HepG2 (cell line): ENCODE results near the gene ACSF3. TPM values are rescaled to one million over a fixed set of nuclear protein-coding genes. Genes with fewer than 3 reads are reported as not detected.

Source experiments
- ATAC-seq: fragments of 200-7000 bp; cut with Tn5 transposase; 3 replicates; pipeline ENCODE4 v1.9.1; 2020; ENCODE audit warnings: mild to moderate bottlenecking, moderate library complexity
- BruUV-seq: library from RNA; stranded (reverse); fragments of 400-500 nt; replicated peaks from 2 replicates; lab custom pipeline; 2021; lab: Mats Ljungman, UMichigan
- CTCF ChIA-PET: fragments of 300-600 bp; formaldehyde crosslinking; extraction: SDS; loops from one replicate; lab custom pipeline; 2021; ENCODE audit warnings: low total read pairs, inconsistent platforms, low intra/inter-chr PET ratio; lab: Yijun Ruan, JAX
- POLR2A ChIA-PET: fragments of 350-600 bp; sonication (Branson Sonifier 250); formaldehyde crosslinking; loops from one replicate; lab custom pipeline; 2020; ENCODE audit warnings: antibody characterized with exemption, inconsistent platforms; lab: Yijun Ruan, JAX
- DNase-seq: peaks from one replicate; pipeline ENCODE4 v3.0.0-alpha.2; 2015; ENCODE audit warnings: low spot score
- FAIRE-seq: peaks from 3 replicates; lab custom pipeline; 2011; peaks lifted over from hg19 to GRCh38; lab: Jason Lieb, UNC
- H2AFZ ChIP-seq: one replicate; pipeline ENCODE4 v1.6.1; 2011; ENCODE audit warnings: low read length, inconsistent platforms
- H3K27ac ChIP-seq: fragments of 300-600 bp; 3 replicates; pipeline ENCODE4 v1.8.0; 2011; ENCODE audit warnings: mixed run types, mild to moderate bottlenecking, mixed read lengths, low read length, inconsistent platforms; ENCODE audit not compliant: insufficient read depth; ENCODE audit errors: extremely low read length
- H3K27me3 ChIP-seq, 2 experiments: fragments of 200-600 bp in 1 of 2; 2 replicates in 1 of 2; 3 replicates in 1 of 2; pipeline versions ENCODE4 v1.6.0 to v1.8.0; 2011; ENCODE audit warnings: low read length in 2 of 2, mild to moderate bottlenecking in 2 of 2, moderate library complexity in 2 of 2, inconsistent platforms in 1 of 2; ENCODE audit not compliant: insufficient read depth in 2 of 2, control insufficient read depth in 1 of 2
- H3K36me3 ChIP-seq, 2 experiments: fragments of 200-600 bp in 1 of 2; replicated peaks in 1 of 2; 2 replicates in 1 of 2; 3 replicates in 1 of 2; pipeline versions ENCODE4 v1.5.1 to v1.8.0; 2011; ENCODE audit warnings: low read length in 2 of 2, inconsistent platforms in 1 of 2; ENCODE audit not compliant: insufficient read depth in 2 of 2, control insufficient read depth in 1 of 2
- H3K4me1 ChIP-seq: 2 replicates; pipeline ENCODE4 v1.5.1; 2012; ENCODE audit warnings: low read length, inconsistent platforms; ENCODE audit not compliant: insufficient read depth
- H3K4me2 ChIP-seq: 2 replicates; pipeline ENCODE4 v1.6.0; 2011; ENCODE audit warnings: low read depth, low read length, inconsistent platforms
- H3K4me3 ChIP-seq, 3 experiments: fragments of 200-600 bp in 1 of 3; sonication (generic), shearing (Covaris generic) in 1 of 3; replicated peaks in 1 of 3; 2 replicates each; pipeline ENCODE4 v1.5.1; 2011 to 2016; ENCODE audit warnings: low read length in 3 of 3, inconsistent platforms in 2 of 3, low read depth in 2 of 3, mild to moderate bottlenecking in 2 of 3, control low read depth in 1 of 3, mixed read lengths in 1 of 3; ENCODE audit not compliant: insufficient read depth in 1 of 3
- H3K79me2 ChIP-seq: one replicate; pipeline ENCODE4 v1.6.1; 2011; ENCODE audit warnings: low read length, inconsistent platforms; ENCODE audit not compliant: insufficient read depth
- H3K9ac ChIP-seq: 2 replicates; pipeline ENCODE4 v1.6.0; 2011; ENCODE audit warnings: mild to moderate bottlenecking, low read depth, low read length, inconsistent platforms; ENCODE audit not compliant: insufficient read depth
- H3K9me3 ChIP-seq: 2 replicates; pipeline ENCODE4 v1.5.1; 2012; ENCODE audit warnings: mild to moderate bottlenecking, low read length
- H4K20me1 ChIP-seq: 2 replicates; pipeline ENCODE4 v1.6.0; 2011; ENCODE audit warnings: inconsistent platforms, mild to moderate bottlenecking, low read length, moderate library complexity; ENCODE audit not compliant: insufficient read depth
- ELF3 ChIP-seq: IDR thresholded peaks from 2 replicates; pipeline ENCODE4 v1.6.1; 2016; ENCODE audit warnings: missing genetic modification reagents, missing compliant biosample characterization
- KAT7 ChIP-seq: IDR thresholded peaks from 2 replicates; pipeline ENCODE4 v1.6.1; 2018; ENCODE audit warnings: borderline replicate concordance, missing compliant biosample characterization
- KDM2A ChIP-seq: sonication (generic); formaldehyde crosslinking; IDR thresholded peaks from 2 replicates; pipeline ENCODE4 v1.4.0; 2020; ENCODE audit warnings: low read depth, missing genetic modification reagents, borderline replicate concordance
- MXI1 ChIP-seq: IDR thresholded peaks from 3 replicates; pipeline ENCODE4 v1.6.1; 2012; ENCODE audit warnings: low read depth, low read length, inconsistent platforms, borderline replicate concordance
- PAX8 ChIP-seq: sonication (generic); formaldehyde crosslinking; IDR thresholded peaks from 2 replicates; pipeline ENCODE4 v1.8.0; 2022; ENCODE audit warnings: mild to moderate bottlenecking, missing genetic modification reagents, borderline replicate concordance
- STAG1 ChIP-seq: sonication (generic); formaldehyde crosslinking; IDR thresholded peaks from 2 replicates; pipeline ENCODE4 v1.4.0; 2020; ENCODE audit warnings: missing genetic modification reagents
- TBP ChIP-seq: sonication (generic); formaldehyde crosslinking; IDR thresholded peaks from 2 replicates; pipeline ENCODE4 v1.5.0; 2020; ENCODE audit warnings: missing genetic modification reagents
- ZNF543 ChIP-seq: sonication (generic); formaldehyde crosslinking; IDR thresholded peaks from 2 replicates; pipeline ENCODE4 v1.4.0; 2020; ENCODE audit warnings: mild to moderate bottlenecking, missing genetic modification reagents
- ZNF720 ChIP-seq: sonication (generic); formaldehyde crosslinking; IDR thresholded peaks from 2 replicates; pipeline ENCODE4 v1.4.0; 2020; ENCODE audit warnings: missing genetic modification reagents
- ZNF790 ChIP-seq: sonication (generic); formaldehyde crosslinking; IDR thresholded peaks from 2 replicates; pipeline ENCODE4 v1.8.0; 2022; ENCODE audit warnings: missing genetic modification reagents, mild to moderate bottlenecking, borderline replicate concordance
- ZSCAN22 ChIP-seq: sonication (generic); formaldehyde crosslinking; IDR thresholded peaks from 2 replicates; pipeline ENCODE4 v1.4.0; 2020; ENCODE audit warnings: mild to moderate bottlenecking, missing genetic modification reagents
- WGBS: methylation state at CpG from one replicate; pipeline ENCODE4 v1.1.6; 2017; ENCODE audit warnings: low lambda C conversion rate; 5-methylcytosine and 5-hydroxymethylcytosine counted together
- in situ Hi-C: cut with HindIII; loops from 2 replicates; pipeline ENCODE4 v1.10.0; 2017; ENCODE audit warnings: low pct_unique_long_range_greater_than_20kb; ENCODE audit not compliant: extremely low pct_ligation_motif_present
- intact Hi-C: fragments of 100-400 bp; cut with micrococcal nuclease; formaldehyde crosslinking; loops from one replicate; pipeline ENCODE4 v1.10.0; 2022; ENCODE audit not compliant: unreplicated experiment
- polyA plus RNA-seq, 8 experiments: library from polyadenylated mRNA; depleted of rRNA in 3 of 8; stranded (reverse) in 7 of 8; unstranded in 1 of 8; fragments of >200 nt; fragmentation: Illumina TruSeq in 4 of 8; extraction: Trizol in 4 of 8; gene quantifications; 2 replicates each; pipeline versions ENCODE4 v1.2.1 to v1.2.3, GENCODE V29; 2011 to 2016; ENCODE audit warnings: low read depth in 4 of 8, missing spikeins in 1 of 8, mixed read lengths in 1 of 8; ENCODE audit not compliant: insufficient read depth in 1 of 8
- total RNA-seq, 5 experiments: library from RNA; depleted of rRNA; stranded (reverse); fragments of >200 nt; fragmentation: Illumina TruSeq; extraction: Trizol; gene quantifications; 2 replicates each; pipeline ENCODE4 v1.2.3, GENCODE V29; 2016; ENCODE audit warnings: low read depth in 1 of 5
- TF ChIP-seq, protein P1 (sequence below): sonication (generic); formaldehyde crosslinking; IDR thresholded peaks from 2 replicates; pipeline ENCODE4 v1.4.0; 2020; ENCODE audit warnings: missing genetic modification reagents; ENCODE audit errors: not compliant biosample characterization
- TF ChIP-seq, protein P2 (sequence below): sonication (generic); formaldehyde crosslinking; IDR thresholded peaks from 2 replicates; pipeline ENCODE4 v1.4.0; 2020; ENCODE audit warnings: mild to moderate bottlenecking, missing genetic modification reagents
- TF ChIP-seq, protein P3 (sequence below): sonication (generic); formaldehyde crosslinking; IDR thresholded peaks from one replicate; pipeline ENCODE4 v1.5.1; 2020; ENCODE audit warnings: mild to moderate bottlenecking, missing genetic modification reagents; ENCODE audit errors: not compliant biosample characterization

Gene ACSF3
- total and polyA plus RNA-seq, 2 of the 13 experiments (the other 11 are each of a cell fraction or from before 2014, with no cell fraction given), result 14.9 to 30.6 TPM

DNA sequence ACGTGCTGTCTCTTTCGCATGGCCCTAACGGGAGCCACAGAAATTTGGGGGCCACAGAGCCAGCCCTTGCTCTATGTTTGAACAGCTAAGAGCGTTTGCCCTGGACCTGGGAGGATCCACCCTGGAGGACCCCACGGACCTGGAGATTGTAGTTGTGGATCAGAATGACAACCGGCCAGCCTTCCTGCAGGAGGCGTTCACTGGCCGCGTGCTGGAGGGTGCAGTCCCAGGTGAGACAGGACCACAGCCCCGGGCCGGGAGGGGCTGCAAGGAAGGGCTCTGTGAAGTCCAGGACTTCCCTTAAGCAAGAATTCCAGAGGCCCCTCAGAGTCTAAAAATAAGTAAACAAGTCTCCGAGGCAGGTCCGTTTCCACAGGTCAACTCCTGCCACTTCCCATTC is 89.8 kb downstream of the ACSF3 start (continued):
- TF ChIP-seq, protein P1, sequence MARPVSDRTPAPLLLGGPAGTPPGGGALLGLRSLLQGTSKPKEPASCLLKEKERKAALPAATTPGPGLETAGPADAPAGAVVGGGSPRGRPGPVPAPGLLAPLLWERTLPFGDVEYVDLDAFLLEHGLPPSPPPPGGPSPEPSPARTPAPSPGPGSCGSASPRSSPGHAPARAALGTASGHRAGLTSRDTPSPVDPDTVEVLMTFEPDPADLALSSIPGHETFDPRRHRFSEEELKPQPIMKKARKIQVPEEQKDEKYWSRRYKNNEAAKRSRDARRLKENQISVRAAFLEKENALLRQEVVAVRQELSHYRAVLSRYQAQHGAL (CRISPR knock-in tag), result no peak
- TF ChIP-seq ZSCAN22 (no peak), ZNF720 (CRISPR knock-in tag) (no peak), PAX8 (CRISPR knock-in tag) (no peak), TBP (no peak), ZNF790 (no peak), KAT7 (no peak), ELF3 (no peak), STAG1 (CRISPR knock-in tag) (peak; percentile 57)

DNA sequence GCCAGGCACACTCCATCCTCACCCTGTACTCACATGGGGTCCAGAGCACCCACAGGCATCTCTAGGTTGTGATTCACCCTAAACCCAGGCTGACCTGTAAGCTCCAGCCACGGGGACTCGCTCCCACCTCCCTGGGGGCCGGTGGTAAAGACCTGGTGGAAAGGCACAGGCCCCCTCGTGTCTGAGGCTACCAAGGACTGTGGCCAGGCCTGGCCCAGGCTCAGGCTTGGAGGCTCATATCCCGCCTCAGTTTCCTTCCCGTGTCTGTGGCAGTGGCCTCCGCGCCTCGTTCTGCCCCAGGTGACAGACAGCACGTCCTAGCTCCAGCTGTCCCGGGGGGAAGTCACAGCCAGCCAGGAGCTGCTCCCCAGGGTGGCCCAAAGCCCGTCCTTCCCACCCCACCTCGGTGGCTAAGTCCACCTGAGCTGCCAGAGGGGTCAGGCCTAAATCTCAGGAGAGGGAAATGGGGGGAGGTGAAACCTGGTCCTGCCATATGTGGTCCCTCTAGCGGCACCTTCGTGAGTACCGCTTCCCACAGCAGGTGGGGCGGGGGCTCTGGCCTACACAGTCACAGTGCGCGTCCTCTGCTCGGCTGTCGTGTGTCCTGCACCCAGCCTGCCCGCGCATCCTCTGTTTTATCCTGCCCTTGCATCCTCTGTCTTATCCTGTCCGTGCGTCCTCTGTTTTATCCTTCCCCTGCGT is 90.5 kb downstream of the ACSF3 start:
- in situ Hi-C loops, result no loop called here
- ATAC-seq (peak; percentile 65), FAIRE-seq (no peak), DNase-seq (no peak)
- Histone ChIP-seq H2AFZ (no peak overlapping the region), H3K4me3 (no peak overlapping the region), H3K4me1 (peaks cover 26% of the 10 kb centered on the region), H3K9ac (no peak overlapping the region), H3K9me3 (no peaks in the 10 kb centered on the region), H4K20me1 (peaks cover 26% of the 10 kb centered on the region), H3K27me3 (peaks cover 13 to 48% of the 10 kb centered on the region in 2 experiments), H3K4me2 (no peak overlapping the region), H3K27ac (no peak overlapping the region), H3K36me3 (no peaks in the 10 kb centered on the region), H3K79me2 (no peaks in the 10 kb centered on the region)
- no TSS peak for BruUV-seq
- ChIA-PET CTCF (interaction anchor here (1.8 kb wide), 1 partner anchor 32 kb away, joined by 6 read pairs; no protein-coding TSS in a partner anchor), POLR2A (interaction anchor here (1.3 to 1.4 kb wide), 3 partner anchors 10 to 13 kb away, joined by 3 to 5 read pairs (median 4); partner anchors contain the start of gene CDH15)
- WGBS, result 11% methylated on average over 20 of the region's 26 CpGs
- intact Hi-C loops, result loop anchor here (2.0 kb wide), 1 partner anchor 17 kb away; the partner anchor contains the start of gene SLC22A31
- TF ChIP-seq, protein P2, sequence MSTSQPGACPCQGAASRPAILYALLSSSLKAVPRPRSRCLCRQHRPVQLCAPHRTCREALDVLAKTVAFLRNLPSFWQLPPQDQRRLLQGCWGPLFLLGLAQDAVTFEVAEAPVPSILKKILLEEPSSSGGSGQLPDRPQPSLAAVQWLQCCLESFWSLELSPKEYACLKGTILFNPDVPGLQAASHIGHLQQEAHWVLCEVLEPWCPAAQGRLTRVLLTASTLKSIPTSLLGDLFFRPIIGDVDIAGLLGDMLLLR, result no peak
- TF ChIP-seq ZNF543 (CRISPR knock-in tag), result peak; percentile 11; the same call in 1 of the 2 replicates
- TF ChIP-seq KDM2A, result peak; percentile 44; the same call in 1 of the 2 replicates
- TF ChIP-seq MXI1, result 0 out of 3 replicates have a peak, but pooled peaks have one; percentile 11
- TF ChIP-seq, protein P3, sequence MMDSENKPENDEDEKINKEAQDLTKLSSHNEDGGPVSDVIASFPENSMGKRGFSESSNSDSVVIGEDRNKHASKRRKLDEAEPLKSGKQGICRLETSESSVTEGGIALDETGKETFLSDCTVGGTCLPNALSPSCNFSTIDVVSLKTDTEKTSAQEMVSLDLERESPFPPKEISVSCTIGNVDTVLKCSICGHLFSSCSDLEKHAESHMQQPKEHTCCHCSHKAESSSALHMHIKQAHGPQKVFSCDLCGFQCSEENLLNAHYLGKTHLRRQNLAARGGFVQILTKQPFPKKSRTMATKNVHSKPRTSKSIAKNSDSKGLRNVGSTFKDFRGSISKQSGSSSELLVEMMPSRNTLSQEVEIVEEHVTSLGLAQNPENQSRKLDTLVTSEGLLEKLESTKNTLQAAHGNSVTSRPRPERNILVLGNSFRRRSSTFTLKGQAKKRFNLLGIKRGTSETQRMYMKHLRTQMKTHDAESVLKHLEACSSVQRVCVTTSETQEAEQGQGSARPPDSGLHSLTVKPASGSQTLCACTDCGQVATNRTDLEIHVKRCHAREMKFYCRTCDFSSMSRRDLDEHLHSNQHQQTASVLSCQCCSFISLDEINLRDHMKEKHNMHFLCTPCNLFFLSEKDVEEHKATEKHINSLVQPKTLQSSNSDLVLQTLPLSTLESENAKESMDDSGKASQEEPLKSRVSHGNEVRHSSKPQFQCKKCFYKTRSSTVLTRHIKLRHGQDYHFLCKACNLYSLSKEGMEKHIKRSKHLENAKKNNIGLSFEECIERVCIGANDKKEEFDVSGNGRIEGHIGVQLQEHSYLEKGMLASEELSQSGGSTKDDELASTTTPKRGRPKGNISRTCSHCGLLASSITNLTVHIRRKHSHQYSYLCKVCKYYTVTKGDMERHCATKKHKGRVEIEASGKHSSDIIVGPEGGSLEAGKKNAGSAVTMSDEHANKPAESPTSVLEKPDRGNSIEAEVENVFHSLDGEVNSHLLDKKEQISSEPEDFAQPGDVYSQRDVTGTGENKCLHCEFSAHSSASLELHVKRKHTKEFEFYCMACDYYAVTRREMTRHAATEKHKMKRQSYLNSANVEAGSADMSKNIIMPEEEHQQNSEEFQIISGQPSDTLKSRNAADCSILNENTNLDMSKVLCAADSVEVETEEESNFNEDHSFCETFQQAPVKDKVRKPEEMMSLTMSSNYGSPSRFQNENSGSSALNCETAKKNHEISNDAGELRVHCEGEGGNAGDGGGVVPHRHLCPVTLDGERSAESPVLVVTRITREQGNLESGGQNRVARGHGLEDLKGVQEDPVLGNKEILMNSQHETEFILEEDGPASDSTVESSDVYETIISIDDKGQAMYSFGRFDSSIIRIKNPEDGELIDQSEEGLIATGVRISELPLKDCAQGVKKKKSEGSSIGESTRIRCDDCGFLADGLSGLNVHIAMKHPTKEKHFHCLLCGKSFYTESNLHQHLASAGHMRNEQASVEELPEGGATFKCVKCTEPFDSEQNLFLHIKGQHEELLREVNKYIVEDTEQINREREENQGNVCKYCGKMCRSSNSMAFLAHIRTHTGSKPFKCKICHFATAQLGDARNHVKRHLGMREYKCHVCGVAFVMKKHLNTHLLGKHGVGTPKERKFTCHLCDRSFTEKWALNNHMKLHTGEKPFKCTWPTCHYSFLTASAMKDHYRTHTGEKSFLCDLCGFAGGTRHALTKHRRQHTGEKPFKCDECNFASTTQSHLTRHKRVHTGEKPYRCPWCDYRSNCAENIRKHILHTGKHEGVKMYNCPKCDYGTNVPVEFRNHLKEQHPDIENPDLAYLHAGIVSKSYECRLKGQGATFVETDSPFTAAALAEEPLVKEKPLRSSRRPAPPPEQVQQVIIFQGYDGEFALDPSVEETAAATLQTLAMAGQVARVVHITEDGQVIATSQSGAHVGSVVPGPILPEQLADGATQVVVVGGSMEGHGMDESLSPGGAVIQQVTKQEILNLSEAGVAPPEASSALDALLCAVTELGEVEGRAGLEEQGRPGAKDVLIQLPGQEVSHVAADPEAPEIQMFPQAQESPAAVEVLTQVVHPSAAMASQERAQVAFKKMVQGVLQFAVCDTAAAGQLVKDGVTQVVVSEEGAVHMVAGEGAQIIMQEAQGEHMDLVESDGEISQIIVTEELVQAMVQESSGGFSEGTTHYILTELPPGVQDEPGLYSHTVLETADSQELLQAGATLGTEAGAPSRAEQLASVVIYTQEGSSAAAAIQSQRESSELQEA (CRISPR knock-in tag), result no peak
